HUES64 (cell line): Measurements from ENCODE around the gene YIF1A.
"Not testable (repeated sequence)": the region's sequence is repeated elsewhere in the genome, so short reads cannot be mapped to it uniquely, and the experiment has no call there.

ENCODE experiments used
- H3K27ac ChIP-seq: 2 replicates; pipeline ENCODE4 v1.7.0; 2013; ENCODE audit warnings: low read depth, low read length, inconsistent platforms
- H3K27me3 ChIP-seq: 2 replicates; pipeline ENCODE4 v1.6.1; 2013; ENCODE audit warnings: mild to moderate bottlenecking, low read length; ENCODE audit not compliant: insufficient read depth
- H3K36me3 ChIP-seq: 2 replicates; pipeline ENCODE4 v1.6.1; 2013; ENCODE audit warnings: mild to moderate bottlenecking, low read length; ENCODE audit not compliant: insufficient read depth
- H3K4me1 ChIP-seq: 2 replicates; pipeline ENCODE4 v1.6.1; 2013; ENCODE audit warnings: mild to moderate bottlenecking, low read length, moderate library complexity; ENCODE audit not compliant: insufficient read depth
- H3K4me3 ChIP-seq: 2 replicates; pipeline ENCODE4 v1.5.1; 2013; ENCODE audit warnings: mild to moderate bottlenecking, low read length, moderate library complexity
- H3K9ac ChIP-seq: 2 replicates; pipeline ENCODE4 v1.6.1; 2013; ENCODE audit warnings: mild to moderate bottlenecking, low read depth, low read length
- H3K9me3 ChIP-seq: 2 replicates; pipeline ENCODE4 v1.6.1; 2013; ENCODE audit warnings: low read depth, low read length; ENCODE audit not compliant: insufficient read depth
- WGBS: fragments of 150-250, 120-280 bp; methylation state at CpG from one replicate; pipeline ENCODE4 v1.1.7; 2013; ENCODE audit warnings: missing lambda C conversion rate; 5-methylcytosine and 5-hydroxymethylcytosine counted together

Gene YIF1A

GRCh38 chr11:66322732-66323427 is 33.9 kb upstream of the YIF1A start:
- Histone ChIP-seq H3K9me3 (no peaks in the 10 kb centered on the region), H3K4me1 (peaks cover 17% of the 10 kb centered on the region), H3K27me3 (no peaks in the 10 kb centered on the region), H3K4me3 (no peak overlapping the region), H3K27ac (no peak overlapping the region), H3K9ac (no peak overlapping the region), H3K36me3 (no peaks in the 10 kb centered on the region)
- WGBS = 93% methylated on average over 11 of the region's 11 CpGs

- Histone ChIP-seq H3K27me3 (no peaks in the 10 kb centered on the region), H3K27ac (no peak overlapping the region), H3K36me3 (no peaks in the 10 kb centered on the region), H3K4me1 (peaks cover 23% of the 10 kb centered on the region), H3K4me3 (no peak overlapping the region), H3K9ac (no peak overlapping the region), H3K9me3 (no peaks in the 10 kb centered on the region)
- 93% methylated on average over 4 of the region's 4 CpGs for WGBS
Observed at GRCh38 chr11:66321606-66322005, 32.7 kb upstream of the YIF1A start.

GRCh38 chr11:66320748-66321147 is 31.8 kb upstream of the YIF1A start:
- H3K27me3 ChIP-seq, H3K9me3 ChIP-seq, H3K9ac ChIP-seq, H3K27ac ChIP-seq, H3K4me3 ChIP-seq, H3K36me3 ChIP-seq: not testable (repeated sequence)
- 98% methylated on average over 4 of the region's 6 CpGs for WGBS
- H3K4me1 ChIP-seq = peaks cover 21% of the 10 kb centered on the region

- not testable (repeated sequence) for H3K36me3 ChIP-seq, H3K9me3 ChIP-seq, H3K9ac ChIP-seq, H3K4me3 ChIP-seq, H3K27me3 ChIP-seq, H3K27ac ChIP-seq
- H3K4me1 ChIP-seq = peaks cover 21% of the 10 kb centered on the region
- 95% methylated on average over 1 of the region's 2 CpGs for WGBS
Observed at GRCh38 chr11:66320289-66320688, 31.3 kb upstream of the YIF1A start.

- no peaks in the 10 kb centered on the region for H3K36me3 ChIP-seq
- 84% methylated on average over 3 of the region's 3 CpGs for WGBS
- peaks cover 20% of the 10 kb centered on the region for H3K4me1 ChIP-seq
- no peaks in the 10 kb centered on the region for H3K27me3 ChIP-seq
- no peak overlapping the region for H3K4me3 ChIP-seq
- no peaks in the 10 kb centered on the region for H3K9me3 ChIP-seq
- peak overlapping the region; percentile 73; the same call in 1 of the 2 replicates for H3K27ac ChIP-seq
- peak overlapping the region; percentile 5; the same call in 1 of the 2 replicates for H3K9ac ChIP-seq
Observed at GRCh38 chr11:66318600-66318970, 29.6 kb upstream of the YIF1A start.

GRCh38 chr11:66317723-66318599 is 29.0 kb upstream of the YIF1A start:
- Histone ChIP-seq H3K27ac (peak overlapping the region; percentile 73; the same call in 1 of the 2 replicates), H3K9me3 (no peaks in the 10 kb centered on the region), H3K9ac (peak overlapping the region; percentile 54; the same call in 1 of the 2 replicates), H3K27me3 (no peaks in the 10 kb centered on the region), H3K4me3 (0 out of 2 replicates have a peak overlapping the region, but pooled peaks have one; percentile 14), H3K4me1 (peaks cover 21% of the 10 kb centered on the region), H3K36me3 (no peaks in the 10 kb centered on the region)
- WGBS = 53% methylated on average over 14 of the region's 16 CpGs

GRCh38 chr11:66317322-66317722 is 28.4 kb upstream of the YIF1A start:
- Histone ChIP-seq H3K36me3 (no peaks in the 10 kb centered on the region), H3K4me1 (peaks cover 21% of the 10 kb centered on the region), H3K9me3 (no peaks in the 10 kb centered on the region), H3K27me3 (no peaks in the 10 kb centered on the region), H3K27ac (peak overlapping the region; percentile 73; the same call in 1 of the 2 replicates), H3K4me3 (0 out of 2 replicates have a peak overlapping the region, but pooled peaks have one; percentile 14), H3K9ac (peak overlapping the region; percentile 54; the same call in 1 of the 2 replicates)
- WGBS = 29% methylated on average over 14 of the region's 14 CpGs

GRCh38 chr11:66316849-66317251 is 27.9 kb upstream of the YIF1A start, which contains the start of gene CD248:
Gene CD248, minus strand, starts transcription at chr11:66317044. Its CDS starts 17 bp downstream, at chr11:66317027.
- Histone ChIP-seq H3K36me3 (no peaks in the 10 kb centered on the region), H3K9ac (peak within 1 kb of the TSS; percentile 54; the same call in 1 of the 2 replicates), H3K4me1 (peaks cover 21% of the 10 kb centered on the region), H3K4me3 (0 out of 2 replicates have a peak within 1 kb of the TSS, but pooled peaks have one; percentile 14), H3K9me3 (no peaks in the 10 kb centered on the region), H3K27me3 (no peaks in the 10 kb centered on the region), H3K27ac (peak within 1 kb of the TSS; percentile 73; the same call in 1 of the 2 replicates)
- WGBS = 18% methylated on average over 28 of the region's 29 CpGs

GRCh38 chr11:66315921-66316811 is 27.2 kb upstream of the YIF1A start:
- peaks cover 25% of the 10 kb centered on the region for H3K4me1 ChIP-seq
- H3K4me3 ChIP-seq = no peak overlapping the region

GRCh38 chr11:66315498-66315885 is 26.5 kb upstream of the YIF1A start:
- H3K27me3 ChIP-seq = no peaks in the 10 kb centered on the region
- H3K36me3 ChIP-seq = no peaks in the 10 kb centered on the region
- H3K9me3 ChIP-seq = no peaks in the 10 kb centered on the region
- WGBS = 95% methylated on average over 14 of the region's 14 CpGs
- no peak overlapping the region for H3K27ac ChIP-seq
- H3K4me1 ChIP-seq = peaks cover 27% of the 10 kb centered on the region
- H3K9ac ChIP-seq = no peak overlapping the region
- no peak overlapping the region for H3K4me3 ChIP-seq

More at GRCh38 chr11:66315921-66316811, 27.2 kb upstream of the YIF1A start:
- H3K27ac ChIP-seq = no peak overlapping the region
- no peak overlapping the region for H3K9ac ChIP-seq
- no peaks in the 10 kb centered on the region for H3K27me3 ChIP-seq
- no peaks in the 10 kb centered on the region for H3K9me3 ChIP-seq
- WGBS = 89% methylated on average over 52 of the region's 52 CpGs
- no peaks in the 10 kb centered on the region for H3K36me3 ChIP-seq
